Lower leg skin (tissue), 4 donors: ENCODE results near the gene HOMER1. TPM values are rescaled to one million over a fixed set of nuclear protein-coding genes. Genes with fewer than 3 reads are reported as not detected.

Experiments used
- DNase-seq, 2 donors: peaks; one replicate each; pipeline ENCODE4 v3.0.0-alpha.2; 2019; ENCODE audit warnings: low spot score in 2 of 2
- H3K4me3 ChIP-seq: fragments of 200-600 bp; sonication (generic); 2 replicates; pipeline ENCODE4 v1.5.1; 2017; ENCODE audit warnings: mild to moderate bottlenecking, low read depth; ENCODE audit not compliant: poor library complexity, severe bottlenecking
- CTCF ChIP-seq, 3 donors: fragments of 450-650 bp; IDR thresholded peaks; one replicate each; pipeline ENCODE4 v1.5.1; 2016; ENCODE audit warnings: antibody characterized with exemption in 3 of 3, mild to moderate bottlenecking in 3 of 3, moderate library complexity in 2 of 3
- POLR2A ChIP-seq, 2 donors: fragments of 450-650 bp; IDR thresholded peaks; one replicate each; pipeline ENCODE4 v1.6.1; 2016 to 2017; ENCODE audit warnings: antibody characterized with exemption in 2 of 2, mild to moderate bottlenecking in 1 of 2, moderate library complexity in 1 of 2
- WGBS, 2 donors: methylation state at CpG; one replicate each; pipeline ENCODE4 v1.1.5; 2018; 5-methylcytosine and 5-hydroxymethylcytosine counted together
- intact Hi-C: fragments of 100-400 bp; cut with DNase I; formaldehyde crosslinking; loops from one replicate; pipeline ENCODE4 v1.15.0; 2023; ENCODE audit warnings: low total_unique reads
- total RNA-seq, 4 donors: library from RNA; depleted of rRNA; stranded (reverse); fragments of >200 nt; gene quantifications; one replicate each; pipeline ENCODE4 v1.1.0, GENCODE V29; 2016

The HOMER1 gene
- total RNA-seq, 4 donors from 2014 or later = 5.9 to 12.4 (median 8.8) TPM

GRCh38 chr5:79346420-79346824, 167.5 kb downstream of the HOMER1 start:
- no peak for DNase-seq
- no peak overlapping the region for H3K4me3 ChIP-seq
- TF ChIP-seq CTCF (IDR thresholded peaks at IDR 0.05) (no peak), POLR2A (IDR thresholded peaks at IDR 0.05) (no peak)
- intact Hi-C loops = no loop called here
- WGBS, 2 donors = 83 to 85% methylated on average over 6 of the region's 6 CpGs

GRCh38 chr5:79333852-79334557, 179.9 kb downstream of the HOMER1 start:
- no peak overlapping the region for H3K4me3 ChIP-seq
- TF ChIP-seq CTCF (IDR thresholded peaks at IDR 0.05) = no peak
- no peak for TF ChIP-seq POLR2A (IDR thresholded peaks at IDR 0.05)
- WGBS, 2 donors = 81 to 84% methylated on average over 10 of the region's 10 CpGs
- intact Hi-C loops = no loop called here
- DNase-seq = no peak

- WGBS, 2 donors = 77% methylated on average over 5 of the region's 5 CpGs
- no peak for TF ChIP-seq CTCF (IDR thresholded peaks at IDR 0.05)
- TF ChIP-seq POLR2A (IDR thresholded peaks at IDR 0.05) = no peak
- intact Hi-C loops = no loop called here
- no peak overlapping the region for H3K4me3 ChIP-seq
- DNase-seq = no peak
These were observed 183.9 kb downstream of the HOMER1 start for GRCh38 chr5:79330071-79330470.

GRCh38 chr5:79329453-79329852, 184.5 kb downstream of the HOMER1 start:
- H3K4me3 ChIP-seq = no peak overlapping the region
- DNase-seq = no peak
- WGBS, 2 donors = 75 to 83% methylated on average over 4 of the region's 4 CpGs
- TF ChIP-seq POLR2A (IDR thresholded peaks at IDR 0.05) (no peak), CTCF (IDR thresholded peaks at IDR 0.05) (no peak)
- intact Hi-C loops = no loop called here

Other genes starting within 250 kb of the HOMER1 start
- gene TENT2, start 98.3 kb upstream of the HOMER1 start, total RNA-seq = 10 to 100 TPM; 34.1 to 96.1 (median 50.6) TPM
- gene CMYA5, start 175.7 kb upstream of the HOMER1 start, total RNA-seq = 10 to 100 TPM in 1 of 4 donors, 1 to 10 TPM in 3; 5.7 to 16.4 (median 7.4) TPM